Nephron (organoid): ENCODE results near the gene FBXL16.
A peak's percentile ranks its signal among the peaks of the same experiment; 100 is the strongest.
"Not testable (repeated sequence)": the region's sequence is repeated elsewhere in the genome, so short reads cannot be mapped to it uniquely, and the experiment has no call there.

Experiments
- H3K27ac Mint-ChIP-seq, 3 experiments: 2 replicates each; pipeline ENCODE4 v1.8.0; 2020; ENCODE audit warnings: mixed read lengths in 3 of 3, mild to moderate bottlenecking in 2 of 3, moderate library complexity in 1 of 3
- H3K27me3 Mint-ChIP-seq: 2 replicates; pipeline ENCODE4 v1.8.0; 2021; ENCODE audit warnings: low read depth, mild to moderate bottlenecking, moderate library complexity, mixed read lengths
- H3K36me3 Mint-ChIP-seq: 2 replicates; pipeline ENCODE4 v1.8.0; 2020; ENCODE audit warnings: low read depth, mixed read lengths
- H3K4me1 Mint-ChIP-seq: 2 replicates; pipeline ENCODE4 v1.8.0; 2020; ENCODE audit warnings: mixed read lengths
- H3K4me3 Mint-ChIP-seq, 3 experiments: 2 replicates each; pipeline ENCODE4 v1.8.0; 2020; ENCODE audit warnings: mild to moderate bottlenecking in 3 of 3, mixed read lengths in 3 of 3, moderate library complexity in 2 of 3
- H3K9me3 Mint-ChIP-seq: 2 replicates; pipeline ENCODE4 v1.8.0; 2020; ENCODE audit warnings: mixed read lengths
- CTCF ChIP-seq, 3 experiments: fragments of 200-600 bp; sonication (generic); IDR thresholded peaks; one replicate each; pipeline ENCODE4 v1.5.0; 2021; ENCODE audit warnings: antibody characterized with exemption in 3 of 3; ENCODE audit not compliant: unreplicated experiment in 3 of 3

Gene FBXL16

GRCh38 chr16:749010-749409 is 43.4 kb upstream of the FBXL16 start:
- H3K4me1 Mint-ChIP-seq: no peaks in the 10 kb centered on the region
- H3K9me3 Mint-ChIP-seq: no peaks in the 10 kb centered on the region
- no peak for TF ChIP-seq CTCF (IDR thresholded peaks at IDR 0.05; ENCODE audit: unreplicated experiment in 3 of 3)
- H3K36me3 Mint-ChIP-seq: no peaks in the 10 kb centered on the region
- H3K27ac Mint-ChIP-seq: no peak overlapping the region
- H3K27me3 Mint-ChIP-seq: peaks cover 28% of the 10 kb centered on the region
- H3K4me3 Mint-ChIP-seq: no peak overlapping the region

- Mint-ChIP-seq H3K4me1 (no peaks in the 10 kb centered on the region), H3K36me3 (no peaks in the 10 kb centered on the region), H3K27me3 (peaks cover 23% of the 10 kb centered on the region), H3K4me3 (no peak overlapping the region), H3K9me3 (no peaks in the 10 kb centered on the region), H3K27ac (no peak overlapping the region)
- TF ChIP-seq CTCF (IDR thresholded peaks at IDR 0.05; ENCODE audit: unreplicated experiment in 3 of 3): no peak
These were observed 42.6 kb upstream of the FBXL16 start for GRCh38 chr16:747978-748746.

- Mint-ChIP-seq H3K27me3 (peaks cover 8% of the 10 kb centered on the region), H3K9me3 (no peaks in the 10 kb centered on the region), H3K4me3 (no peak overlapping the region), H3K27ac (no peak overlapping the region), H3K36me3 (no peaks in the 10 kb centered on the region), H3K4me1 (no peaks in the 10 kb centered on the region)
- no peak for TF ChIP-seq CTCF (IDR thresholded peaks at IDR 0.05; ENCODE audit: unreplicated experiment in 3 of 3)
These were observed 41.0 kb upstream of the FBXL16 start for GRCh38 chr16:746637-747036.

- Mint-ChIP-seq H3K36me3 (no peaks in the 10 kb centered on the region), H3K4me3 (no peak overlapping the region), H3K27me3 (no peaks in the 10 kb centered on the region), H3K27ac (no peak overlapping the region), H3K4me1 (no peaks in the 10 kb centered on the region), H3K9me3 (no peaks in the 10 kb centered on the region)
- TF ChIP-seq CTCF (IDR thresholded peaks at IDR 0.05; ENCODE audit: unreplicated experiment in 3 of 3): peak; percentile 49 to 58 (median 53)
These were observed 40.1 kb upstream of the FBXL16 start for GRCh38 chr16:745739-746138.

- no peaks in the 10 kb centered on the region for H3K4me1 Mint-ChIP-seq
- TF ChIP-seq CTCF (IDR thresholded peaks at IDR 0.05; ENCODE audit: unreplicated experiment in 3 of 3): no peak
- no peaks in the 10 kb centered on the region for H3K9me3 Mint-ChIP-seq
- H3K27me3 Mint-ChIP-seq: no peaks in the 10 kb centered on the region
- no peak overlapping the region for H3K27ac Mint-ChIP-seq
- H3K36me3 Mint-ChIP-seq: no peaks in the 10 kb centered on the region
- peak overlapping the region in 1 of 3 experiments; percentile 36 for H3K4me3 Mint-ChIP-seq
These were observed 38.3 kb upstream of the FBXL16 start for GRCh38 chr16:743794-744500.

GRCh38 chr16:742894-743293 is 37.3 kb upstream of the FBXL16 start:
- not testable (repeated sequence) for H3K27me3 Mint-ChIP-seq, H3K4me1 Mint-ChIP-seq, H3K36me3 Mint-ChIP-seq, H3K9me3 Mint-ChIP-seq, H3K27ac Mint-ChIP-seq, H3K4me3 Mint-ChIP-seq
